HEK293T (cell line): ENCODE results near the gene HDAC9.

Experiments used
- BHLHE40 ChIP-seq: fragments of 450-650 bp; IDR thresholded peaks from 2 replicates; pipeline ENCODE4 v1.6.1; 2016; ENCODE audit warnings: mild to moderate bottlenecking, moderate library complexity, borderline replicate concordance
- FOXA1 ChIP-seq: fragments of 450-650 bp; IDR thresholded peaks from 2 replicates; pipeline ENCODE4 v1.6.1; 2016; ENCODE audit warnings: mild to moderate bottlenecking
- FOXK2 ChIP-seq: fragments of 450-650 bp; IDR thresholded peaks from 2 replicates; pipeline ENCODE4 v1.6.1; 2016; ENCODE audit warnings: mild to moderate bottlenecking
- FOXM1 ChIP-seq: fragments of 450-650 bp; IDR thresholded peaks from 2 replicates; pipeline ENCODE4 v1.6.1; 2017; ENCODE audit warnings: mild to moderate bottlenecking, borderline replicate concordance
- HDGF ChIP-seq: fragments of 450-650 bp; IDR thresholded peaks from 2 replicates; pipeline ENCODE4 v1.6.1; 2017; ENCODE audit warnings: antibody characterized with exemption, borderline replicate concordance
- NFRKB ChIP-seq: fragments of 450-650 bp; IDR thresholded peaks from 2 replicates; pipeline ENCODE4 v1.6.1; 2016; ENCODE audit warnings: mild to moderate bottlenecking, moderate library complexity
- SP1 ChIP-seq: fragments of 450-650 bp; IDR thresholded peaks from 2 replicates; pipeline ENCODE4 v1.6.1; 2017
- SUZ12 ChIP-seq: fragments of 450-650 bp; IDR thresholded peaks from 2 replicates; pipeline ENCODE4 v1.6.1; 2016; ENCODE audit warnings: mild to moderate bottlenecking
- TARDBP ChIP-seq: fragments of 450-650 bp; IDR thresholded peaks from 2 replicates; pipeline ENCODE4 v1.6.1; 2016
- ZNF384 ChIP-seq: fragments of 450-650 bp; IDR thresholded peaks from 2 replicates; pipeline ENCODE4 v1.6.1; 2016
- TF ChIP-seq, protein P1 (sequence below): fragments of 450-650 bp; IDR thresholded peaks from 2 replicates; pipeline ENCODE4 v1.6.1; 2016

DNA sequence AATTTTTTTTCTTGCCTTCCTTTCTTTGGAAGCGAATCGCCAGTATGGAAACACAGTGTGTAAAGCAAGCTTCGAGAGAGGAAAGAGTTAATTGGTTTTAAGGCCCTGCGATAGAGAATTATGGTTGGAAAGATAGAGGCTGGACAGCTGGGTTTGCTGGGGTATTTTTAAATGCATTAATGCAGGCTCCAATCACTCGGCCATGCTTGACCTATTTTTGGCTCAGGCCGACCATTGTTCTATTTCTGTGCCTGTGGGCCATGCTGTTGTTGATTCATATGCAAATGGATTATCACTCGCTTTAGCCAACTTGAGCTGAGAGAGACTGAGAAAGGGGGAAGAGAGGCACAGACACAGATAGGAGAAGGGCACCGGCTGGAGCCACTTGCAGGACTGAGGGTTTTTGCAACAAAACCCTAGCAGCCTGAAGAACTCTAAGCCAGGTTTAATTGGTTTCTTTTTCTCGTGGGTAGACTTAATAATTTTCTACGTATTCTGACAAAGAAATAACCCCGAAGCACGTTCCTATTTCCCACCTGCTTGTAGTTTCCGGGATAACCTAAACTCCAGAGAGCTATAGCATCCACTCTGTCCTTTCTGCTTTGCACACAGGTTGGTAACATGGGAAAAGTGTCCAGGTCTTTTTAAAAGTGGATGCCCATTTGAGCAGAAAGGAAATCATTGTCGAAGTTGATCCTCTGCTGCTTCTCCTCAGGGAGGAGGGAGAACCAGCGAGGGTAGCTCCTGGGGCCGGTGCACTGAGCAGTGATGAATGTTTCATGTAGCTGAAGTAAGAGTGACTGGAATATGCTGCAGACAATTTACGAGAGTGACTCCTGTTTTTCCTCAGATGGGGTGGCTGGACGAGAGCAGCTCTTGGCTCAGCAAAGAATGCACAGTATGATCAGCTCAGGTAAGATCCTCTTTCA lies at the start of gene HDAC9:
- TF ChIP-seq FOXM1, result no peak
- TF ChIP-seq NFRKB, result no peak
- no peak for TF ChIP-seq FOXA1
- no peak for TF ChIP-seq SP1
- no peak for TF ChIP-seq BHLHE40
- no peak for TF ChIP-seq FOXK2
- no peak for TF ChIP-seq TARDBP
- TF ChIP-seq HDGF, result no peak
- TF ChIP-seq, protein P1, sequence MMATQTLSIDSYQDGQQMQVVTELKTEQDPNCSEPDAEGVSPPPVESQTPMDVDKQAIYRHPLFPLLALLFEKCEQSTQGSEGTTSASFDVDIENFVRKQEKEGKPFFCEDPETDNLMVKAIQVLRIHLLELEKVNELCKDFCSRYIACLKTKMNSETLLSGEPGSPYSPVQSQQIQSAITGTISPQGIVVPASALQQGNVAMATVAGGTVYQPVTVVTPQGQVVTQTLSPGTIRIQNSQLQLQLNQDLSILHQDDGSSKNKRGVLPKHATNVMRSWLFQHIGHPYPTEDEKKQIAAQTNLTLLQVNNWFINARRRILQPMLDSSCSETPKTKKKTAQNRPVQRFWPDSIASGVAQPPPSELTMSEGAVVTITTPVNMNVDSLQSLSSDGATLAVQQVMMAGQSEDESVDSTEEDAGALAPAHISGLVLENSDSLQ, result no peak
- TF ChIP-seq ZNF384, result no peak
- TF ChIP-seq SUZ12, result no peak
